Ovary (tissue), 3 donors: ENCODE measurements around the gene FOXI1.

Experiments
- POLR2A ChIP-seq: fragments of 450-650 bp; IDR thresholded peaks from one replicate; pipeline ENCODE4 v1.6.1; 2017; ENCODE audit warnings: antibody characterized with exemption, mild to moderate bottlenecking, moderate library complexity
- TF ChIP-seq, protein P1 (sequence below), 3 donors: fragments of 450-650 bp in 2 of 3; fragments of 200-600 bp in 1 of 3; IDR thresholded peaks; one replicate each; pipeline versions ENCODE4 v1.5.1 to v1.8.0; 2016 to 2022; ENCODE audit warnings: antibody characterized with exemption in 3 of 3, mild to moderate bottlenecking in 1 of 3
- donor health status: DM: no; HTN: no; CAD: no.

DNA sequence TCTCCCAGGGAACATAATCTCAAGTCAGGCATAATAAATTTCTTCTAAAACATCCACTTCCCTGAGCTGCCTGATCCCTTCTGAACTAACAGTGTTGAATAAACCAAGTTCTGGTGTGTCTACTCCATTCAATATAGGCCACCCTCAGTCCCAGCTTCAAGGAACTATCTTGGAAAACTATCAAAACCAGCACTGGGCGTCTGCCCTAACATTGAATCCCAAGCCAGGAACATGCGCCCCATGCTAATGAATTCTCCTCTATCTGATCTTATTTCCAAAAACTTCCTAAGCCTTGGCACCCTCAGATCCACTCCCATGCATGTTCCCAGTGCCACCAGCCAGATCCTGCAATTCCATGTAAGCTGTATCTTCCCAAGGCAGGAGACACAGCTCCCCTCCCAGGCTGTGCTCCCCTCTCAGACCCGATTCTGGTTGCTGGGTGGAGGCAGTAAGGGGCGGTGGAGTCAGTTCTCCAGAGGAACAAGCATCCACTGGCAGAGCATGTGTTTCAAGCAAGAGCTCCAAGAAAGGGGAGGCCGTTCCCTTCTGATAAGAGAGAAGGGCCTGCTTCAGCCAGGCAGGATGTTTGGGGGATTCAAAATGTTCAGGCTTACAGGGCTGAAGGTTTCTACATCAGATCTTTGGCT is 13.1 kb upstream of the FOXI1 start:
- TF ChIP-seq, protein P1, sequence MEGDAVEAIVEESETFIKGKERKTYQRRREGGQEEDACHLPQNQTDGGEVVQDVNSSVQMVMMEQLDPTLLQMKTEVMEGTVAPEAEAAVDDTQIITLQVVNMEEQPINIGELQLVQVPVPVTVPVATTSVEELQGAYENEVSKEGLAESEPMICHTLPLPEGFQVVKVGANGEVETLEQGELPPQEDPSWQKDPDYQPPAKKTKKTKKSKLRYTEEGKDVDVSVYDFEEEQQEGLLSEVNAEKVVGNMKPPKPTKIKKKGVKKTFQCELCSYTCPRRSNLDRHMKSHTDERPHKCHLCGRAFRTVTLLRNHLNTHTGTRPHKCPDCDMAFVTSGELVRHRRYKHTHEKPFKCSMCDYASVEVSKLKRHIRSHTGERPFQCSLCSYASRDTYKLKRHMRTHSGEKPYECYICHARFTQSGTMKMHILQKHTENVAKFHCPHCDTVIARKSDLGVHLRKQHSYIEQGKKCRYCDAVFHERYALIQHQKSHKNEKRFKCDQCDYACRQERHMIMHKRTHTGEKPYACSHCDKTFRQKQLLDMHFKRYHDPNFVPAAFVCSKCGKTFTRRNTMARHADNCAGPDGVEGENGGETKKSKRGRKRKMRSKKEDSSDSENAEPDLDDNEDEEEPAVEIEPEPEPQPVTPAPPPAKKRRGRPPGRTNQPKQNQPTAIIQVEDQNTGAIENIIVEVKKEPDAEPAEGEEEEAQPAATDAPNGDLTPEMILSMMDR (IDR thresholded peaks at IDR 0.05) = no peak
- TF ChIP-seq POLR2A = no peak
